Brain pericyte (primary cell): Measurements from ENCODE around the gene CCDC9.
"Not testable (repeated sequence)": the region's sequence is repeated elsewhere in the genome, so short reads cannot be mapped to it uniquely, and the experiment has no call there.

Source experiments
- DNase-seq: peaks from one replicate; pipeline ENCODE4 v3.0.0-alpha.2; 2012; ENCODE audit warnings: low read depth, low spot score

CCDC9 gene

GRCh38 chr19:47300867-47301266 is 44.5 kb downstream of the CCDC9 start:
- not testable (repeated sequence) for DNase-seq

- DNase-seq: no peak
Measured at GRCh38 chr19:47302249-47302648, 45.9 kb downstream of the CCDC9 start.

GRCh38 chr19:47303966-47304365 is 47.6 kb downstream of the CCDC9 start:
- no peak for DNase-seq

- peak; percentile 51 for DNase-seq
Measured at GRCh38 chr19:47305309-47305751, 49.0 kb downstream of the CCDC9 start.

GRCh38 chr19:47306303-47306702 is 50.0 kb downstream of the CCDC9 start:
- no peak for DNase-seq

GRCh38 chr19:47309038-47309437 is 52.7 kb downstream of the CCDC9 start:
- no peak for DNase-seq

- DNase-seq: no peak
Measured at GRCh38 chr19:47309608-47310007, 53.3 kb downstream of the CCDC9 start, which contains the start of gene C5AR1. Gene C5AR1 (plus strand): TSS chr19:47309861. CDS start chr19:47309896, 35 bp downstream.

GRCh38 chr19:47310323-47310722 is 54.0 kb downstream of the CCDC9 start:
- DNase-seq: no peak

- no peak for DNase-seq
Measured at GRCh38 chr19:47310819-47311218, 54.5 kb downstream of the CCDC9 start.

GRCh38 chr19:47312366-47313006 is 56.2 kb downstream of the CCDC9 start:
- no peak for DNase-seq

GRCh38 chr19:47313754-47314295 is 57.5 kb downstream of the CCDC9 start:
- DNase-seq: no peak

- peak; percentile 78 for DNase-seq
Measured at GRCh38 chr19:47315125-47315821, 58.9 kb downstream of the CCDC9 start.

GRCh38 chr19:47316513-47316912 is 60.2 kb downstream of the CCDC9 start:
- DNase-seq: no peak

GRCh38 chr19:47319923-47320871 is 63.9 kb downstream of the CCDC9 start:
- DNase-seq: no peak
